Left renal cortex interstitium (tissue), 4 donors: ENCODE measurements around the gene PNPLA1. TPM values are rescaled to one million over a fixed set of nuclear protein-coding genes. Genes with fewer than 3 reads are reported as not detected.
A peak's percentile ranks its signal among the peaks of the same experiment; 100 is the strongest.

Experiments used
- DNase-seq, 4 donors: peaks; one replicate each; pipeline ENCODE4 v3.0.0-alpha.2; 2013; ENCODE audit warnings: low read depth in 4 of 4, low spot score in 2 of 4, missing footprints in 1 of 4
- polyA plus RNA-seq, 4 donors: library from polyadenylated mRNA; unstranded; fragments of 120-200 nt; gene quantifications; one replicate each; pipeline ENCODE4 v1.2.1, GENCODE V29; 2013; ENCODE audit not compliant: insufficient read length in 4 of 4

Gene PNPLA1
- polyA plus RNA-seq, 4 donors: 1.7 to 3.0 (median 2.8) TPM

DNA sequence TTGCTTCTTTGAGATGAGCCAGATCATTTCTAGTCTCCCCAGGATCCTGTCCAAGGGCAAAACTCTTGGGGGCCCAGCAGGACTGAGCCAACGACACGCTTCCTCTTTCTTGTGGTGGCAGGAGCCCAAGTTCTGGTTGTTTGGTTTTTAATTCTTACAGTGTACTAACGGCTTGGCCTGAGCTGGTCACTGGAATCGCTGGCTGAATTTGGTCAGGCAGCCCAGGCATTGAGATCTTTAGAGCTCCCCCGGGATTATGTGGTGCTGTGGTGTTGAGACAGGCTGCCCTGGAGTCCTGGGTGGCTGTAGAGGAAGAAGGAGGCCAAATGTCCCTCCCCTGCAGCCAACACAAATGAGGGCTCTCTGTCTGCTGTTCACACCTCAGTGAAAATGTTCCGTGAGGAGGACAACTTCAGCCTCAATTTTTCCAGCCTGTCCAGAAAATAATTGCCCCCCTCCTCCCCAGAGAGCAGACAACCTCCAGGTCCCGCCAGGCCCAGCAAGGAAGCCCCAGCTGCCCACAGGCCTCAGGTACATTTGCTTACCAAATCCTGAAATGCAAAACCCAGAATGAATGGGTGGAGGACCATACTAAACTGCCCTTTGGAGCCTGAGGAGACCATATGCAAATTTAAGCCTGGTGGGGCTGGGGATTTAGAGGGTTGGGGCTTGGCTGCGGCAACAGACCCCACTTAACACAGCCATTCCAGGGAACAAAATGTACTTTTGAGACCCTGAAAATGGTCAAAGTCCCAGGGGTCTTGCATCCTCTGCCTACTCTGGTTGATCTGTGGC is 43.2 kb downstream of the PNPLA1 start:
- DNase-seq: no peak

DNA sequence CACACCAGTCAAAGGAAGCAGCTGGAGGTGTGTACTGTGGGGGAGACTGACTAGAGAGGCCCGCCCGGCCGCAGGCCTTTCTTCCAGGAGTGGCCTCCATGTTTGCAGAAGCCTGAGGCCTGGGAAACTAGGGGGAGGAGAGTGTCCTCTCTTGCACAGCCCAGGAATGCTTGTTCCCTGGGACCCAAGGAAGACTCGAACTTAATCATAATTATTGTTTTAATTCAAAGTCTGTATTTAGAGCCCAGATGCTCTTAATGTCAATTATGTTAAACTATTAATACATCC is 43.7 kb downstream of the PNPLA1 start:
- DNase-seq: no peak

DNA sequence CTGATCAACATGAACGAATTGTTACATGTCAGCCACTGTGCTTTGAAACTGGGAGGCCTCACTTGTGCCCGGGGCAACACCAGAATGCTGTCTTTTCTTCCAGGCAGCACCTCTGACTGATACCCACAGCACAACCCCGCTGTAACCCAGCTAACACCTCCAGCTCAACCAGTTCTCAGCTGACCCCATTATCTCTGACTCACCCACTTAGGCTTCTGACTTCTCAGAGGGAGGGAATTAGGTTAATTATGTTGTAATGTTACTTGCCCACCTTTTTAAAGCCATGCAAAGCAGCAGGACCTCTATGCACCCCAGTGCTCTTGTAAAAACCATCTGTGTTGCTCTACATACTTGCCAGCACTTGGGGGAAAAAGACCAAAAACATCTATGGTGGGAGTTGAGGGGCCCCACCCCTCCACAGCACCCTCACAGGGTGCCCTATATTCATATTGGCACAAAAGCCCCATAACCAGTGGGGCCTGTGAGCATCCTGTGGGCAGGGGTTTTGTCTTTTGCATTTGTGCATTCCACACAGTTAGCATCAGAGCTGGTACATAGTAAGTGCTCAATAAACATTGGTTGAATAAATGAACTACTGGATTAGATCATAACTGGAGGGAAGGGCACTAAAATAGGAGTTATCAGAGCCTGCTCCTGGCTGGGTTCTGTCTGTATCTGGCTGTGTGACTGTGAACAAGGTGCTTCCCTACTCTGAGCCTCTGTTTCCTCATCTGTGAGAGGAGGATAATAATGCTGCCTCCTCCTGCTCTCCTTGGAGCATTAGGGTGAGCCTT is 44.6 kb downstream of the PNPLA1 start:
- no peak for DNase-seq

DNA sequence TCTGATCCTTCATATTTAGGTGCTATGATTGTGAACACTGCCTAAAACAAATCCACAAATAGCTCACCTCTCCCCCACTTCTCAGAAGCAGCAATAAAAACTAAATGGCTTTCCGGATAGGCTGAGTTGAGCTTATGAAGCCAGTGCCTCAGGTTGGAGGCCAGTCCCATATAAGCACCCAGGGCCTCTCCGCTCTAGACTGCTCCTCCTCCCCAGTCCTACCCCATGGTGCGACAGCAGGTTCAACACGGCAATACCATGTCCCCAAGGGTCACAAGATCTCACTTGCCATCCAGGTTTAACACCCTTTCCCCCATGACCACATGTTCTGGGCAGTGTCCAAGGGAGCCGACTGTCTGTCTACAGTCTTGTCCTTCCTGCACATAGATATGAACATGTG is 46.1 kb downstream of the PNPLA1 start:
- no peak for DNase-seq

DNA sequence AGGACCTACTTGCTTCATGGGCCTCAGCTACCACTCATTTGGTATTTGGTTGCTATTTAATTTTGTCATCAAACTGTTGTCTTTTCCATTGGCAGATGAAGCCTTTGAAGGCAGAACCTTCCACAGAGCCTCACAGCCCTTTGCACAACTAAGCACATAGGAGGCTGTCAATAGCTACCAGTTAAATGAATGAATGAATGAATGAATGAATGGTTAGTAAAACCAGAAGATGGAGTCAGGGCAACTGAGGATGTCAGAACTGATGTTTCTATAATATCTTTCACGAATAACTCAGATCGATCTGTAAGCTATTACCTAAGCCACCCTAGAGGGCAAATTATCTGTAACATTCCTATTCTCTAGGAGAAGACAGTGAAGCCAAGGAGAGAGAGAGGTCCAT is 47.8 kb downstream of the PNPLA1 start:
- DNase-seq: no peak

DNA sequence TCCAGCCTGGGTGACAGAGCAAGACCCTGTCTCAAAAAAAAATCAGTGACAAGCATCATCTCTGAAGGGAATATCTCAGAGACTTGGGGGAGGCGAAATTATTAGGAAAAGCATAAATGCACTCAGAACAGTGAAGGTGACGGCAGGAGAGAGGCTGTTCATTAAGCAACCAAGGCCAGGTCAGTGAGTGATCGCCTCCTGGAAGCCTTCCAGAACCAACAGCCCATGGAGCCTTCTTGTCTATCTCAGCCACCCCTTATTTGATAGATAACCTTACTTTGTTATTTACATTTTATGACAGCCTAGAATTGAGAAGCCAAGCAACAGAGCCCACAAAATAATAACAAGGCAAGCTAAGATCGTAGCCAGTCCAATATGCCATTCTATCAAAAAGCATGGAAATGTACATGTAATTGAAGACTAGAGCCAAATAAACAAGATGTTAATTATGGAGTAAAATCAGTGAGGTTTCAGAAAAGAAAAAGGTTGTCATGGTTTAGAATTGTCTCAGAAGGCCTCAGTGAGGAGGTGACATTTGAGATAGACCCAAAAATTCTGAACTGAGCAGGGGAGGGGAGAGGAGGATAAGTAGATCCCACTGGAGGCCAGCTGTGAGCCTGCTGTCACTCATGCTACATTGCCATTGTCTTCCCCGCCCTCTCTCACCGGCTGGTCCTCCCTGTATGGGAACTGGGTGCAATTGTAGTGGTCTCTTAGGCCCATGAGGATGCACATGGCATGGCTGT is 49.0 kb downstream of the PNPLA1 start:
- DNase-seq: no peak

DNA sequence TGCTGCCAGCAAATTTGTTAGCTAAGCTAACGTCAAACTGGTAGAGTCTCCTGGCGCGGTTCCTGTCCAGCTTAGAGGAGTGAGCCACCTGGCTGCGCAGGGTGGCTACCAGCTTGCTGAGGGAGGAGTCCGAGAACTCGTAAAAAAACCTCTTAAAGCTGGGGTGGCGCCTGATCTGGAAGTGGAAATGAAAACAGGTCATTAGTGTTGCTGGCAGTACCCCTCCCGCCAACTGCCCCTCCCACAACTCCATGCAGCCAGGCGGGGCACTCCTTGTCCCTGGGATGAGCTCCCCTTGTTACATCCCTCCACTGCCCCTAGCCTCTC is 49.5 kb downstream of the PNPLA1 start:
- no peak for DNase-seq

DNA sequence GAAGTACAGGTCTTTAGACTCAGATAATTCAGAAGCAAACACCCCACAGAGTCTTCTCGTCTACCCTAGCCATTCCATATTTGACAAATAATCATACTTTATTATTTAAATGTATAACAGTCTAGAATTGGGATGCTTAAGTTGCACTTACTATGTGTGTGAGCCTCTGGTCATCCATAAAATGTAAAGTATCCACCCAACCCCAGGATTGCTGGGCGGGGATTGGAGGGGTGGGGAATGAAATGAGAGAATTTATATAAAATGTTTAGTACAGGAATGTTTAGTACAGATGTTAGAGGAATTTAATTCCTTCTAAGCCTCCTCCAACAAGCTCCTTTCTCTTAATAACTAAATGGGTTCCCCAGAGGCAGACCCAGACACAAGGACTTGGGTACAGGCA is 50.0 kb downstream of the PNPLA1 start:
- no peak for DNase-seq

DNA sequence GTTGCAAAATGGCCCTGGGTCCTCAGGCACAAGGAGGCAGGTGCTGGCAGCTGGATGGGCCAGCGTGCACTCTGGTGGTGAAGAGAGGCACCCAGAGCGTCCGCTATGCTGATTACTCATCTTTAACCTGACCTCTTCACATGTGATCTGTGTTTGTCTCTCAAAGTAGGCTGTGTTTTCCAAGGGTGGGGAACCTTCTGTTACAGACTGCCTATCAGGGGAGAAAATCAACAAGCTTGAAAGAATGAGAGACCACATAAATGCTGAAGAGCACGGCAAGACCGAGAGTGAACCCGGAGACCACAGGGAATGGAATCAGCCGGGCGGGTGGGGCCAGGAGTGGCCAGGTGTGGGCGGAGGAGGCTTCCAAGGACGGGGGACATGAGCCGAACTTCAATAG is 50.6 kb downstream of the PNPLA1 start:
- no peak for DNase-seq

DNA sequence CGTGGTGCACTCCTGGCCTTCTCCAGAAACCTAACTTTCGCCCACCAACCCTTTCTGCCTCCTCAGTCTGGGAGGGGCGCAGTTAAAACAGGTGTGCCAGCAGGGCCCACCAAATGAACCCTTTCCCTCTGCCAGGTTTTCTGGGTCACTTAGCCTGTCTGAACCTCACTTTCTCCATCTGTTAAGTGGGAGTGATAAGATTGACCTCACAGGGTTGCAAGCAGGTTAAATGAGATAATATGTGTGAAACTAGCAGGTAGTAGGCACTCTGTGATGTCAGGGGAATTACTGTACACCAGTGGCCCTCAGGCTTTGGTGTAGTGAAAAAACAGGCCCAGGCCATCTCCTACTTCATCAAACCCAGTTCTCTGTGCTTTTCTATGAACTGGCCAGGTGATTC is 52.7 kb downstream of the PNPLA1 start:
- no peak for DNase-seq

DNA sequence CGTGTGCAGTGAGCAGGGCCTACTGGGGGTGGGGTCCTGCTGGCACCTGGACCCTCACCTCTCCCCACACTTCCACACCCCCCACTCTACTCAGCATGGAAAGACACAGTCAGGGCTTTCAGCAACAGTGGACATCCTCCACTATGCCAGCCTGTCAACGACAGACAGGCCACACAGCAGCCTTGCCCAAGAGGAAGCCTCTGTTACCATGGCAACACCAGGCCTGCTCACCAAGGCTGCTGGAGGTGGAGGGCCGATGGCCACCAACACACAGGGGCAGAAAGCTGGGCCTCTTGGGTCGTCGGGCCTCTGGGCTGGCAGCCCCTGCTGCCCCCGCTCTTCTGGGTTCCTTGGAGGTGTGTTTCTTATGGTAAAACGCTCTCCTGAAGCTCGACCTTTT is 53.2 kb downstream of the PNPLA1 start:
- DNase-seq: no peak

DNA sequence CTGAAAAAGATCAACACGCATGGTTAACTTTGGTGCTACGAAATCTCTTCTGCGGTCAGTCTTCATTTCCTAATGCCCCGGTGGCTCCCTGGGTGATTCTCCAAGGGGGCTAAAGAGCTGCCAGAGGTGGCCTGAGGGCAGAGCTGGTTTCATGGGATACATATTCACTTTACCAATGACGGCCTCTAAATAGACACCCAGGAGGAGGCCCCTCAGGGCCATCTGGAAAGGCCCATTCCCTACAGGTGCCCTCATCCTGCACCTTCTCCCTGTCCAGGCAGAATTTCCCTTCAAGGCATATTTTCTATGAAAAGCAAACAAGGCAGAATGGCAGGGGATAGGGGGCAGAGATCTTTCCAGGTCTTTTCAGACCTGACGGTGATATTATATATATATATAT is 54.3 kb downstream of the PNPLA1 start:
- no peak for DNase-seq

DNA sequence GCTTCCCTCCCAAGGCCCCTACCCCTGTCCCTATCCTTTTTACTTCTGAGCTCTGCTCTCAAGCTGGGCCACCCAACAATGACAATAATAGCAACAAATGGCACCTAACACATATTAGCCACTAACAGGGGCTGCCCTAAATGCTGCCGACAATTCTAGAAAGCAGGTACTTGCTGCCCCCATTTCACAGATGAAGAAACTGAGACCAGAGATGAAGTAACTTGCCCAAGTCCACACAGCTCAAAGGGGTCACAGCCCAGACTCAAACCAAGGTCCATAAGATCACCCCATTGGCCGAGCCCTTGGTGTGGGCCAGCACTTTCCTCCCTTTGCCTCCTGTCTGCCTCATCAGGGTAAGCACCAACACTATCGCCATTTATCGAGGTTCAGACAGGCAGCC is 54.9 kb downstream of the PNPLA1 start:
- no peak for DNase-seq

DNA sequence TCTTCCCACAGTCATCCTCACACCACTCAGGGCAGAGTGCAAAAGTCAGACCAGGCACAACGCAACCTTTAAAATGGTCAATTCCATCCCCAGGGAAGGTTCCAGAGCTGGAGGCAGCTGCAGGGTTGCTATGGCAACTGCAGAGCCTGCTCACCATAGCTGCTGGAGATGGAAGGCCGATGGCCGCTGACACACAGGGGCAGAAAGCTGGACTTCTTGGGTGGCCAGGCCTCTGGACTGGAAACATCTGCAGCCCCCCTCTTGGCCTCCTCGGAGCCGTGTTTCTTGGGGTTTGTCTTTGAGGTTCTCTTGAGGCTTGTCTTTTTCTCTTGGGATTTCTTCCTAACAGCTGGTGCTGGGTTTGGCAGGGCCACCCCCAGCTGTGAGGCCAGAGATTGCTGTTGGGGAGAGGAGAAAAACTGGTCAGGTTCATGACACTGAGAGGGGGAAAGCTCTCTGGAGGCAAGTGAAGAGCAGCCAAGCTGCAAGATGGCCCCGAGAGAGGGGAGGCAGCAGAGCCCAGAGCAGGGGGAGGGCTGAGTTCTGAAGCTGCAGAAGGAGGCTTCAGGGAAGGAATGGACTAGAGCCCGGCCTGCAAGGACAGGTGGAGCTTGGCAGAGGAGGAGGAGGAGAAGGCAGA is 56.6 kb downstream of the PNPLA1 start:
- peak in 2 of 4 donors; percentile 49 to 57 for DNase-seq

DNA sequence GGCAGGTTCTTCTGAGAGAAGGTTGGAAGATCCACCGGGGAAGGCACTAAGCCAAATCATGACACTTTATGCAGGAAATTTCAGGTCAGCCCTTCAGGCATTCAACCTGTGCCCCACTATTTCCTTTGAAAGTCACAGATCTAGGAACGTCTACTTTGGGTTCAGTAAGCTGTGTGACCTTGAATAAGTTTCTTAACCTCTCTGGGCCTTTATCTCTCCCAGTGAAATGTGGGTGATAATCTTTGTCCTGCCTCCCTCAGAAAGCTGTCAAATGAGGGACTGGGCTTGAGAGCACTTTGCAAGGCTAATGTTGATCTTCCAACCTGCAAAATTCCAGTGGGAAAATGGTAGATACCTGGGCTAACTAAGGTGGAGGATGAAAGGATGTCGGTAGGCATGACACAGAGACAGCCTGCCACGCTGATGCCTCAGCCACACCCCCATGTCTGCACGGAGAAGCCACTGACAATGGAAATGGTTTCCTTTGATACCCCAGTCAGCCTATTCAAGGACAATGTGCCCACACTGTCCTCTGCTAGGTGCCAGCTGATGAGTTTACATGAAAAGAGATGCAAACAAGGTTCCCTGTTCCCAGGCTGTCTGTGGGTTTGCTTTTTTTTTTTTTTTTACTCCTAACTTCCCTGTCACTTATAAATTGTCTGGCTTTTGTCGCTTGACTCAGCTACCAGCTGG is 57.5 kb downstream of the PNPLA1 start:
- DNase-seq: no peak

DNA sequence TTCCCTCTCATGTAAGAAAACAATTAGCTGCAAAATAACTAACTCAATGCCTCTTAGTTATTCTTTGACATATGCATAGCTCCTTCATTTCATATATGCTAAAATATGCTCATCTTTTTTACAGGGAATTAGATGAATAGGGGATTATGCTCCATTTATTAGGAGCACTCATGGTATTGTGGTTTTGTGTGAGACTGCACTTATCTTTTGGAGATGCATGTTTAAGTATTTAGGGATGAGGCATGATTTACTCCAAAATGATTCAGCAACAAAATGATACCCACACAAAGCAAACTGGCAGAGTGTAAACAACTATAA is 58.0 kb downstream of the PNPLA1 start:
- no peak for DNase-seq

DNA sequence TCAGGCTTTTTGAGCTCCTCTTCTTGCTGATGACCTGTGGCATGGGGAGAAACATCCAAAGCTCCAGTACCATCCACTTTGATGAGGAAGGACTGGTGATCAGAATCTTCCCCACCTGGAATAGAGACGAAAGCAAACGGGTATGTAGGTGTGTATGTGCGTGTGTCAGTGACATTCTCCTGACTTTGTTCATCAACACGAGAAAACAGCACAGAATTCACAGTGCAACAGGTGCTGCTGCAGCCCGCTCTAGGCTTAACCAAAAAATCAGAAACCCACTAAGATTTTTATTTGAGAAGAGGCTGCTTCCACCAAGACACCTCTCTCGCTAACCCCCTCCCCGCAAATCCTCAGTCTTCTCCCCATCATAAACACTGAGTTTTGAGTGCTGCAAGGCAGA is 58.7 kb downstream of the PNPLA1 start:
- no peak for DNase-seq

DNA sequence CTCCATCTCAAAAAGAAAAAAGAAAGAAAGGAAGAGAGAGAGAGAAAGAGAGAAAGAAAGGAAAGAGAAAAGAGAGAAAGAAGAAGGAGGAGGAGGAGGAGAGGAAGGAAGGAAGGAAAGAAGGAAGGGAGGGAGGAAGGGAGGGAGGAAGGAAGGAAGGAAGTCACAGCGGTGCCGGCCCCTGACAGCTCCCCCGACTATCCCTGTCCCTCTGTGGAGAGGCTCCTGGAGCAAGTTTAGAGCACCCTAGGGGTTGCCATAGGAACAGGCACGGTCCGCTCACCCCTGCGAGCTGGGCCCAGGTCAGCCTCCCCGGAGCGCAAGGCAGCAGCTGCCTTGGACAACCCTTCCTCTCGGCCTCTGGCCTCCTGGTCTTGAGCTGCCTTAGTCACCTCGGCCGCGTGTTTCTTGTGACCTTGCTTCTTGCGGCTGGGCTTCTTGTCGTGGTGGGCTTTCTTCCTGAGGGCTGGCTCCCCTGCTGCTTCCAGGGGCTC is 60.0 kb downstream of the PNPLA1 start:
- DNase-seq: peak in 1 of 4 donors; percentile 18

DNA sequence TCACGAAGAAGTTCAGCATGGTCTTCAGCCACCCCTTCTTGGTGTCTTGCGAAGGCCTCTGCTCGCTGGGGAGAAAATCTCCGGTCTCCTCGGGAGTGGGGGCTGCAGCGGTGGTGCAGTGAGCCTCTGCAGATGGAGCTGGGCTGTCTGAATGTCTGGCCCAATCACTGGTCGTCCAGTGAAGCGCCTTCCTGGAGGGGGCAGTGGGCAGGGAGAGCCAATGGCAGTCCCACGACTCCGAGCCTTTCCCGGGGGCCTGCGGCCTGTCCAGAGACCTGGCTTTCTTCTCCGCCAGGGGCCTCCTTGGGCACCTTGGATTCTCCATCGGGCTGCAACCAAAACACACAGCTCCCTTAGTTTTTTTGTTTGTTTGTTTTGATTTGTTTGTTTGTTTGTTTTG is 60.5 kb downstream of the PNPLA1 start:
- no peak for DNase-seq

DNA sequence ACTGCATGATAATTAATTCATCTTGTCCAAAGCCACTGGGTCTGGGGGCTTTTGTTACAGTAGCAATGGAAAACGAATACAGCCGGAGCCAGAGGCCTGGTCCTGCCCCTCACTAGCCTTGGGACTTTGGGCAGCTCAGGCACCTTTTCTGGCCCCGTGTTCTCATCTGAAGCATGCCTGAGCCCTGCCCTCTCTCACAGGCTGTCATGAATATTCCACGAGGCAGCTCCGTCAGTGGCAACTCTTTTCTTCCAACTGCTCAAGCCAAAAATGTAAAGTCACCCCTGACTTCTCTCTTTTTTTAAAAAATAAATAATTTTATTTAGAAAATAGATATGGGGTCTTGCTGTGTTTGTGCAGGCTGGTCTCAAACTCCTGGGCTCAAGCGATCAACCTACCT is 61.5 kb downstream of the PNPLA1 start:
- DNase-seq: no peak
